CD4-positive, alpha-beta T cell treated with Interleukin-10 for 1 hour (primary cell): ENCODE measurements around the gene GPR150.

Experiments
- DNase-seq: peaks from one replicate; pipeline ENCODE4 v3.0.0-alpha.2; 2020

The GPR150 gene

GRCh38 chr5:95655575-95655974 lies 35.7 kb downstream of the GPR150 start:
- no peak for DNase-seq

GRCh38 chr5:95660060-95660459 lies 40.2 kb downstream of the GPR150 start:
- DNase-seq = no peak

GRCh38 chr5:95662946-95663345 lies 43.1 kb downstream of the GPR150 start:
- no peak for DNase-seq

- peak; percentile 51 for DNase-seq
Observed at GRCh38 chr5:95664204-95664786, 44.4 kb downstream of the GPR150 start.

GRCh38 chr5:95667061-95667618 lies 47.3 kb downstream of the GPR150 start:
- DNase-seq = no peak

- no peak for DNase-seq
Observed at GRCh38 chr5:95667678-95668077, 47.8 kb downstream of the GPR150 start.

- no peak for DNase-seq
Observed at GRCh38 chr5:95668216-95668615, 48.3 kb downstream of the GPR150 start.

GRCh38 chr5:95668728-95669127 lies 48.8 kb downstream of the GPR150 start:
- no peak for DNase-seq

- DNase-seq = no peak
Observed at GRCh38 chr5:95669540-95669939, 49.7 kb downstream of the GPR150 start.

GRCh38 chr5:95669985-95670384 lies 50.1 kb downstream of the GPR150 start:
- no peak for DNase-seq

GRCh38 chr5:95670568-95670967 lies 50.7 kb downstream of the GPR150 start:
- DNase-seq = no peak
